Hepatocyte (in vitro differentiated cells): ENCODE data around the gene ELK3. TPM values are rescaled to one million over a fixed set of nuclear protein-coding genes. Genes with fewer than 3 reads are reported as not detected.

ENCODE experiments used
- DNase-seq: peaks from one replicate; pipeline ENCODE4 v3.0.0-alpha.2; 2016; ENCODE audit warnings: low spot score
- H2AFZ ChIP-seq: fragments of 200-600 bp; sonication (generic); 2 replicates; pipeline ENCODE4 v1.6.0; 2016; ENCODE audit warnings: antibody characterized with exemption, mild to moderate bottlenecking
- H3K27ac ChIP-seq: fragments of 200-600 bp; sonication (generic); 2 replicates; pipeline ENCODE4 v1.5.1; 2016; ENCODE audit warnings: mild to moderate bottlenecking
- H3K27me3 ChIP-seq: fragments of 200-600 bp; sonication (generic); 2 replicates; pipeline ENCODE4 v1.6.1; 2016
- H3K36me3 ChIP-seq: fragments of 200-600 bp; sonication (generic); replicated peaks from 2 replicates; pipeline ENCODE4 v1.5.1; 2016; ENCODE audit warnings: low read depth; ENCODE audit not compliant: insufficient read depth
- H3K4me1 ChIP-seq: fragments of 200-600 bp; sonication (generic); 2 replicates; pipeline ENCODE4 v1.5.1; 2016; ENCODE audit warnings: mild to moderate bottlenecking, moderate library complexity; ENCODE audit not compliant: insufficient read depth
- H3K4me2 ChIP-seq: fragments of 200-600 bp; sonication (generic); 2 replicates; pipeline ENCODE4 v1.6.0; 2016
- H3K4me3 ChIP-seq: fragments of 200-600 bp; sonication (generic); 2 replicates; pipeline ENCODE4 v1.5.1; 2016; ENCODE audit warnings: mild to moderate bottlenecking
- H3K79me2 ChIP-seq: fragments of 200-600 bp; sonication (generic); 2 replicates; pipeline ENCODE4 v1.6.0; 2017; ENCODE audit warnings: mild to moderate bottlenecking
- H3K9me2 ChIP-seq: fragments of 200-600 bp; sonication (generic); replicated peaks from 2 replicates; pipeline ENCODE4 v1.6.0; 2017; ENCODE audit warnings: mild to moderate bottlenecking; ENCODE audit not compliant: insufficient read depth
- H3K9me3 ChIP-seq: fragments of 200-600 bp; sonication (generic); 2 replicates; pipeline ENCODE4 v1.5.1; 2016; ENCODE audit warnings: low read depth, mild to moderate bottlenecking
- H4K20me1 ChIP-seq: fragments of 200-600 bp; sonication (generic); 2 replicates; pipeline ENCODE4 v1.6.0; 2016; ENCODE audit warnings: mild to moderate bottlenecking; ENCODE audit not compliant: insufficient read depth, poor library complexity, severe bottlenecking
- EZH2 ChIP-seq: fragments of 200-600 bp; sonication (generic); IDR thresholded peaks from 2 replicates; pipeline ENCODE4 v1.6.1; 2016; ENCODE audit warnings: antibody characterized with exemption, mild to moderate bottlenecking, borderline replicate concordance
- EZH2phosphoT487 ChIP-seq: fragments of 200-600 bp; sonication (generic); IDR thresholded peaks from one replicate; pipeline ENCODE4 v1.6.1; 2018; ENCODE audit warnings: antibody characterized with exemption, mild to moderate bottlenecking, low read depth, moderate library complexity; ENCODE audit not compliant: unreplicated experiment, severe bottlenecking
- WGBS: methylation state at CpG from one replicate; pipeline ENCODE4 v1.1.6; 2016; ENCODE audit warnings: low lambda C conversion rate; ENCODE audit errors: missing lambda C conversion rate; 5-methylcytosine and 5-hydroxymethylcytosine counted together
- polyA plus RNA-seq: library from polyadenylated mRNA; unstranded; fragments of >200 nt; fragmentation: Nextera tagmentation; extraction: Ambion mirVana; gene quantifications from 2 replicates; pipeline ENCODE4 v1.2.1, GENCODE V29; 2016
- total RNA-seq: library from RNA; depleted of rRNA; stranded (reverse); fragments of >200 nt; gene quantifications from 2 replicates; pipeline ENCODE4 v1.2.3, GENCODE V29; 2014
- TF ChIP-seq, protein P1 (sequence below): fragments of 200-600 bp; sonication (generic); IDR thresholded peaks from 2 replicates; pipeline ENCODE4 v1.5.1; 2016; ENCODE audit warnings: antibody characterized with exemption, mild to moderate bottlenecking; ENCODE audit not compliant: poor library complexity

Gene ELK3
- total and polyA plus RNA-seq, 2 experiments from 2014 or later = 12.1 to 12.9 TPM

DNA sequence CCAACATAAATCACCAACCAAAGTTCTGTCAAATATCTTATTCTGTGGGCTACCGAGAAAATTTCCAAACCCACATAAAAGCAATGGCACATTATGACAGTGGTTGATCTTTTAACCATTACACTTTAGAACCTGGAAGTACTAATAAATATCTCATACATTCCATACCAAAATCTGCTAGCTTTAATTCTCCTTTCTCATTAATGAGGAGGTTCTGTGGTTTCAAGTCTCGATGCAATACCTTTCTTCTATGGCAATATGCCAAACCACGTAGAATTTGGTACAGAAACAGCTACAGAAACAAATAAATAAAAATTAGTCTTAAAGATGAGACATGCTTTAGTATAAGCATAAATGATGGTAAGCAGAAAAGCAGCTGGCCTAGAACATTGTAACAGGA lies 100.7 kb downstream of the ELK3 start:
- Histone ChIP-seq H2AFZ (no peak overlapping the region), H3K27ac (no peak overlapping the region), H3K9me2 (no peaks in the 10 kb centered on the region), H3K4me3 (no peak overlapping the region), H3K4me2 (no peak overlapping the region), H3K36me3 (no peaks in the 10 kb centered on the region), H3K27me3 (no peaks in the 10 kb centered on the region), H3K9me3 (no peaks in the 10 kb centered on the region), H3K4me1 (no peaks in the 10 kb centered on the region), H4K20me1 (no peaks in the 10 kb centered on the region), H3K79me2 (no peaks in the 10 kb centered on the region)
- WGBS = 69% methylated on average over 3 of the region's 3 CpGs
- no peak for TF ChIP-seq EZH2phosphoT487
- TF ChIP-seq, protein P1, sequence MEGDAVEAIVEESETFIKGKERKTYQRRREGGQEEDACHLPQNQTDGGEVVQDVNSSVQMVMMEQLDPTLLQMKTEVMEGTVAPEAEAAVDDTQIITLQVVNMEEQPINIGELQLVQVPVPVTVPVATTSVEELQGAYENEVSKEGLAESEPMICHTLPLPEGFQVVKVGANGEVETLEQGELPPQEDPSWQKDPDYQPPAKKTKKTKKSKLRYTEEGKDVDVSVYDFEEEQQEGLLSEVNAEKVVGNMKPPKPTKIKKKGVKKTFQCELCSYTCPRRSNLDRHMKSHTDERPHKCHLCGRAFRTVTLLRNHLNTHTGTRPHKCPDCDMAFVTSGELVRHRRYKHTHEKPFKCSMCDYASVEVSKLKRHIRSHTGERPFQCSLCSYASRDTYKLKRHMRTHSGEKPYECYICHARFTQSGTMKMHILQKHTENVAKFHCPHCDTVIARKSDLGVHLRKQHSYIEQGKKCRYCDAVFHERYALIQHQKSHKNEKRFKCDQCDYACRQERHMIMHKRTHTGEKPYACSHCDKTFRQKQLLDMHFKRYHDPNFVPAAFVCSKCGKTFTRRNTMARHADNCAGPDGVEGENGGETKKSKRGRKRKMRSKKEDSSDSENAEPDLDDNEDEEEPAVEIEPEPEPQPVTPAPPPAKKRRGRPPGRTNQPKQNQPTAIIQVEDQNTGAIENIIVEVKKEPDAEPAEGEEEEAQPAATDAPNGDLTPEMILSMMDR = no peak
- TF ChIP-seq EZH2 = no peak
- DNase-seq = no peak

DNA sequence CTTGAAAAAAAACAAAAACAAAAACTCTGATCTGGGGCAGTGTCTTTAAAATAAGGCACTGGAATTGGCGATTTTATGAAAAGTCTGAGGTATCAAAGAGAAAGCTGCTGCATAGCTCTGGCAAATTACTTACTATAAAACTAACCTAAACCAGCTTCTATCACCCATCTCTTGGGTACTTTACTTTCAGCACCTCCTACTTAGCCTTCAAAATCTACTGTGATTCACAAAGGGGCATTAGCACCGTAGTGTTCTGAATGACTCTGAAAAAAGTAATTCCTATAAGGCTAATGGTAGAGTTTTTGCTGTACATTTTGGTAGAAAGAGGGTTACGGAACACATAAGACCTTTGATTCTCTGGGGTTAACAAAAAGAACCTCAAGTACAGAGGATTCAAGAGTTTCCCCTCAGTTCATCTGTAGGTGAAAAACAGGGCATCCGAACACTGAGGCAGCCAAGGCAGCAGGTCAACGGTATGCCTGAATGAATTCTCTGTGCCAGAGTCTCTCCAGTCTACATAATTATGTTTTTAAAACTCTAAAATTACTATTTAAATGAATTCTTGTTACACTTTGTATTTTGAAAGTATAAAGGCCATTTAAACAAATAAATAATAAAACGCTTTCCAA lies 101.5 kb downstream of the ELK3 start:
- Histone ChIP-seq H2AFZ (no peak overlapping the region), H3K4me2 (no peak overlapping the region), H3K79me2 (no peaks in the 10 kb centered on the region), H3K27me3 (no peaks in the 10 kb centered on the region), H3K27ac (no peak overlapping the region), H4K20me1 (no peaks in the 10 kb centered on the region), H3K4me3 (no peak overlapping the region), H3K9me2 (no peaks in the 10 kb centered on the region), H3K4me1 (no peaks in the 10 kb centered on the region), H3K36me3 (no peaks in the 10 kb centered on the region), H3K9me3 (no peaks in the 10 kb centered on the region)
- WGBS = 93% methylated on average over 6 of the region's 6 CpGs
- DNase-seq = no peak
- TF ChIP-seq, protein P1 = no peak
- no peak for TF ChIP-seq EZH2
- TF ChIP-seq EZH2phosphoT487 = no peak

DNA sequence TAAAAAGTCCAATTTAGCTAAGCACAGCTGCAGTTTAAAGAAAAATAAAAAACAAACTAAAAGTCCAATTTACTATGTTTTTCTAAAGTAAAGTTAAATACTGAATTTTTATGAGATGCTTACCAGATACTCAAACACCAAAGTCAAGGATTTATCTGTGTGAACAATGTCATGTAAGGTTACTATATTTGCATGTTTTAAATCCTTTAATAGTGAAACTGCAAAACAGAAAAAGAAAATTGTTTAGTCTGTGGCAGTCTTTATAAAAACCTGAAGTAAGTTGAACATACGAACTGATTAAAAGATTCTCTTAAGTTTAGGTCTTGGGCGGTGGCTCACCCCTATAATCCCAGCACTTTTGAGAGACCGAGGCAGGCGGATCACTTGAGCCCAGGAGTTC lies 103.3 kb downstream of the ELK3 start:
- H3K9me2 ChIP-seq = no peaks in the 10 kb centered on the region
- H4K20me1 ChIP-seq = no peaks in the 10 kb centered on the region
- no peaks in the 10 kb centered on the region for H3K79me2 ChIP-seq
- no peaks in the 10 kb centered on the region for H3K4me1 ChIP-seq
- H2AFZ ChIP-seq = no peak overlapping the region
- no peak overlapping the region for H3K4me3 ChIP-seq
- no peak overlapping the region for H3K4me2 ChIP-seq
- no peaks in the 10 kb centered on the region for H3K36me3 ChIP-seq
- no peaks in the 10 kb centered on the region for H3K27me3 ChIP-seq
- no peak for DNase-seq
- no peak for TF ChIP-seq EZH2phosphoT487
- TF ChIP-seq EZH2 = no peak
- TF ChIP-seq, protein P1 = no peak
- no peaks in the 10 kb centered on the region for H3K9me3 ChIP-seq
- 95% methylated on average over 4 of the region's 4 CpGs for WGBS
- no peak overlapping the region for H3K27ac ChIP-seq
